IMR-90 (cell line): ENCODE results near the gene CES2. TPM values are rescaled to one million over a fixed set of nuclear protein-coding genes. Genes with fewer than 3 reads are reported as not detected.

Experiments used
- ATAC-seq: fragments of 200-7000 bp; cut with Tn5 transposase; 2 replicates; pipeline ENCODE4 v1.9.1; 2020; ENCODE audit warnings: low read depth, mild to moderate bottlenecking, moderate library complexity
- BruUV-seq: library from RNA; stranded (reverse); fragments of 400-500 nt; replicated peaks from 2 replicates; lab custom pipeline; 2021; lab: Mats Ljungman, UMichigan
- CTCF ChIA-PET: fragments of 300-600 bp; formaldehyde crosslinking; extraction: SDS; loops from one replicate; lab custom pipeline; 2021; ENCODE audit warnings: antibody characterized with exemption; lab: Yijun Ruan, JAX
- POLR2A ChIA-PET: fragments of 300-600 bp; sonication (Branson Sonifier 250); formaldehyde crosslinking; loops from one replicate; lab custom pipeline; 2022; ENCODE audit warnings: antibody characterized with exemption; ENCODE audit not compliant: unreplicated experiment; lab: Charles Lee
- DNase-seq: peaks from one replicate; pipeline ENCODE4 v3.0.0; 2013
- H2AFZ ChIP-seq: replicated peaks from 2 replicates; pipeline ENCODE3; 2013; ENCODE audit warnings: low read length, mild to moderate bottlenecking; ENCODE audit not compliant: poor library complexity
- H2AK5ac ChIP-seq: 2 replicates; pipeline ENCODE4 v1.6.1; 2013; ENCODE audit warnings: low read depth, low read length, inconsistent platforms
- H2AK9ac ChIP-seq: replicated peaks from 2 replicates; pipeline ENCODE3; 2013; ENCODE audit warnings: mild to moderate bottlenecking, low read depth, low read length, moderate library complexity; ENCODE audit not compliant: poor library complexity
- H2BK120ac ChIP-seq: 2 replicates; pipeline ENCODE4 v1.6.1; 2013; ENCODE audit warnings: low read depth, low read length, inconsistent platforms
- H2BK15ac ChIP-seq: 3 replicates; pipeline ENCODE4 v1.6.1; 2013; ENCODE audit warnings: low read depth, low read length, inconsistent platforms
- H2BK20ac ChIP-seq: 2 replicates; pipeline ENCODE4 v1.6.1; 2013; ENCODE audit warnings: low read depth, mild to moderate bottlenecking, inconsistent platforms, low read length, moderate library complexity
- H2BK5ac ChIP-seq: 2 replicates; pipeline ENCODE4 v1.6.1; 2013; ENCODE audit warnings: mild to moderate bottlenecking, low read depth, low read length, inconsistent platforms; ENCODE audit not compliant: poor library complexity, severe bottlenecking
- H3K14ac ChIP-seq: replicated peaks from 2 replicates; pipeline ENCODE4 v1.6.1; 2013; ENCODE audit warnings: low read depth, low read length, inconsistent platforms
- H3K18ac ChIP-seq: 2 replicates; pipeline ENCODE4 v1.6.1; 2013; ENCODE audit warnings: low read depth, low read length, control low read depth
- H3K23ac ChIP-seq: 2 replicates; pipeline ENCODE4 v1.6.1; 2013; ENCODE audit warnings: low read depth, low read length, inconsistent platforms
- H3K27ac ChIP-seq: 2 replicates; pipeline ENCODE4 v1.5.1; 2013; ENCODE audit warnings: mild to moderate bottlenecking, control low read depth, low read length; ENCODE audit not compliant: insufficient read depth
- H3K27me3 ChIP-seq: 2 replicates; pipeline ENCODE4 v1.6.1; 2013; ENCODE audit warnings: low read length; ENCODE audit not compliant: control insufficient read depth, insufficient read depth
- H3K36me3 ChIP-seq: 2 replicates; pipeline ENCODE4 v1.6.1; 2013; ENCODE audit warnings: low read length, mixed read lengths; ENCODE audit not compliant: control insufficient read depth, insufficient read depth
- H3K4ac ChIP-seq: 2 replicates; pipeline ENCODE4 v1.6.1; 2013; ENCODE audit warnings: low read depth, low read length, inconsistent platforms
- H3K4me1 ChIP-seq: 2 replicates; pipeline ENCODE4 v1.6.1; 2013; ENCODE audit warnings: low read length, mixed read lengths; ENCODE audit not compliant: control insufficient read depth, insufficient read depth
- H3K4me2 ChIP-seq: 2 replicates; pipeline ENCODE4 v1.6.1; 2013; ENCODE audit warnings: low read depth, mild to moderate bottlenecking, control low read depth, low read length, moderate library complexity
- H3K4me3 ChIP-seq: 2 replicates; pipeline ENCODE4 v1.5.1; 2013; ENCODE audit warnings: low read depth, mild to moderate bottlenecking, control low read depth, low read length, moderate library complexity; ENCODE audit not compliant: insufficient read depth
- H3K56ac ChIP-seq: 2 replicates; pipeline ENCODE4 v1.6.1; 2013; ENCODE audit warnings: low read length, inconsistent platforms; ENCODE audit not compliant: insufficient read depth; ENCODE audit errors: extremely low read depth
- H3K79me1 ChIP-seq, 2 experiments: 2 replicates each; pipeline ENCODE4 v1.6.1; 2013; ENCODE audit warnings: low read length in 2 of 2, inconsistent platforms in 1 of 2, low read depth in 1 of 2
- H3K9ac ChIP-seq: 2 replicates; pipeline ENCODE4 v1.6.1; 2013; ENCODE audit warnings: low read depth, low read length, control low read depth
- H3K9me1 ChIP-seq: 2 replicates; pipeline ENCODE4 v1.6.1; 2013; ENCODE audit warnings: low read length, inconsistent platforms; ENCODE audit not compliant: insufficient read depth
- H3K9me3 ChIP-seq: 2 replicates; pipeline ENCODE4 v1.6.1; 2013; ENCODE audit warnings: low read length; ENCODE audit not compliant: control insufficient read depth, insufficient read depth
- H4K20me1 ChIP-seq: 2 replicates; pipeline ENCODE4 v1.6.1; 2013; ENCODE audit warnings: low read length, inconsistent platforms; ENCODE audit not compliant: insufficient read depth
- H4K5ac ChIP-seq: 2 replicates; pipeline ENCODE4 v1.6.1; 2013; ENCODE audit warnings: mild to moderate bottlenecking, low read depth, low read length, control low read depth
- H4K8ac ChIP-seq, 2 experiments: 2 replicates each; pipeline ENCODE4 v1.6.1; 2013; ENCODE audit warnings: low read depth in 2 of 2, low read length in 2 of 2, control low read depth in 1 of 2, inconsistent platforms in 1 of 2
- H4K91ac ChIP-seq: 2 replicates; pipeline ENCODE4 v1.6.1; 2013; ENCODE audit warnings: low read depth, low read length, inconsistent platforms; ENCODE audit not compliant: insufficient read depth
- BHLHE40 ChIP-seq: fragments of 150-350 bp; IDR thresholded peaks from 2 replicates; pipeline ENCODE4 v1.6.1; 2016; ENCODE audit warnings: mild to moderate bottlenecking, low read depth, low read length
- CEBPB ChIP-seq: IDR thresholded peaks from 2 replicates; pipeline ENCODE4 v1.6.1; 2012; ENCODE audit warnings: low read depth, low read length, improper control_type of control experiment
- CHD1 ChIP-seq: IDR thresholded peaks from 2 replicates; pipeline ENCODE4 v1.6.1; 2012; ENCODE audit warnings: low read depth, low read length, improper control_type of control experiment
- CTCF ChIP-seq: conservative IDR thresholded peaks from 2 replicates; pipeline ENCODE4 v1.5.1; 2012; ENCODE audit warnings: mild to moderate bottlenecking, low read depth, low read length, improper control_type of control experiment
- ELK1 ChIP-seq: fragments of 150-350 bp; IDR thresholded peaks from 2 replicates; pipeline ENCODE4 v1.6.1; 2016; ENCODE audit warnings: low read depth, mild to moderate bottlenecking, low read length, moderate library complexity, borderline replicate concordance
- FOS ChIP-seq: fragments of 150-350 bp; IDR thresholded peaks from 2 replicates; pipeline ENCODE4 v1.6.1; 2016; ENCODE audit warnings: low read depth, low read length
- MAFK ChIP-seq: IDR thresholded peaks from 2 replicates; pipeline ENCODE4 v1.6.1; 2012; ENCODE audit warnings: low read depth, low read length, improper control_type of control experiment
- MAZ ChIP-seq: IDR thresholded peaks from 2 replicates; pipeline ENCODE4 v1.6.1; 2012; ENCODE audit warnings: low read depth, mild to moderate bottlenecking, low read length, improper control_type of control experiment, moderate library complexity, borderline replicate concordance
- MXI1 ChIP-seq: IDR thresholded peaks from 2 replicates; pipeline ENCODE4 v1.6.1; 2012; ENCODE audit warnings: low read depth, mild to moderate bottlenecking, low read length, moderate library complexity, borderline replicate concordance
- NFE2L2 ChIP-seq: fragments of 150-350 bp; IDR thresholded peaks from 2 replicates; pipeline ENCODE4 v1.6.1; 2016; ENCODE audit warnings: low read depth, mild to moderate bottlenecking, low read length
- POLR2A ChIP-seq: IDR thresholded peaks from 2 replicates; pipeline ENCODE4 v1.6.1; 2012; ENCODE audit warnings: mild to moderate bottlenecking, low read depth, low read length
- RAD21 ChIP-seq: IDR thresholded peaks from 2 replicates; pipeline ENCODE4 v1.6.1; 2012; ENCODE audit warnings: low read length, improper control_type of control experiment
- RCOR1 ChIP-seq: IDR thresholded peaks from 2 replicates; pipeline ENCODE4 v1.6.1; 2012; ENCODE audit warnings: mild to moderate bottlenecking, low read length, improper control_type of control experiment; ENCODE audit not compliant: insufficient replicate concordance
- RFX5 ChIP-seq: IDR thresholded peaks from 2 replicates; pipeline ENCODE4 v1.8.0; 2012; ENCODE audit warnings: low read depth, mild to moderate bottlenecking, low read length, moderate library complexity
- SMC3 ChIP-seq: fragments of 150-350 bp; IDR thresholded peaks from 2 replicates; pipeline ENCODE4 v1.6.1; 2016; ENCODE audit warnings: low read depth, mild to moderate bottlenecking, antibody characterized with exemption, low read length, moderate library complexity
- USF2 ChIP-seq: fragments of 150-350 bp; IDR thresholded peaks from 2 replicates; pipeline ENCODE4 v1.6.1; 2017; ENCODE audit warnings: mild to moderate bottlenecking, antibody characterized with exemption, low read length, low read depth
- WGBS, 2 experiments: methylation state at CpG; one replicate each; pipeline versions ENCODE4 v1.1.5 to v1.1.7; 2013; ENCODE audit warnings: missing lambda C conversion rate in 2 of 2; ENCODE audit not compliant: insufficient read length in 1 of 2; ENCODE audit errors: extremely low coverage in 2 of 2; 5-methylcytosine and 5-hydroxymethylcytosine counted together
- dilution Hi-C: fragments of 300-500 bp; cut with HindIII; formaldehyde crosslinking; loops from one replicate; pipeline ENCODE4 v1.14.3; 2018; ENCODE audit warnings: low sequenced_read_pairs; ENCODE audit not compliant: unreplicated experiment
- in situ Hi-C: fragments of 300-500 bp; cut with MboI; formaldehyde crosslinking; loops from 3 replicates; pipeline ENCODE4 v1.14.3; 2019; ENCODE audit warnings: low sequenced_read_pairs, inconsistent platforms, mixed read lengths
- intact Hi-C: fragments of 100-400 bp; cut with micrococcal nuclease; formaldehyde crosslinking; loops from 2 replicates; pipeline ENCODE4 v1.10.0; 2022
- polyA plus RNA-seq, 3 experiments: library from polyadenylated mRNA; depleted of rRNA; stranded (reverse); fragments of >200 nt; gene quantifications; 2 replicates each; pipeline ENCODE4 v1.2.3, GENCODE V29; 2012; ENCODE audit warnings: low replicate concordance in 1 of 3
- total RNA-seq: library from RNA; depleted of rRNA; stranded (reverse); fragments of >200 nt; gene quantifications from 2 replicates; pipeline ENCODE4 v1.2.3, GENCODE V29; 2012

The CES2 gene
- total and polyA plus RNA-seq, 2 of the 4 experiments (the other 2 are of a cell fraction) = 15.1 to 23.2 TPM

- in situ Hi-C loops (no loop called here), intact Hi-C loops (no loop called here), dilution Hi-C loops (no loop called here)
- Histone ChIP-seq H3K36me3 (no peaks in the 10 kb centered on the region), H3K79me1 (no peaks in the 10 kb centered on the region), H4K91ac (no peak overlapping the region), H3K18ac (no peak overlapping the region), H3K56ac (no peak overlapping the region), H3K4me1 (no peaks in the 10 kb centered on the region), H3K9me3 (no peaks in the 10 kb centered on the region), H3K4me2 (no peak overlapping the region), H4K20me1 (no peaks in the 10 kb centered on the region), H4K5ac (no peak overlapping the region), H3K14ac (no peak overlapping the region), H2AK5ac (no peak overlapping the region), H2BK15ac (no peak overlapping the region), H3K23ac (no peak overlapping the region), H2AK9ac (no peak overlapping the region), H2AFZ (no peak overlapping the region), H4K8ac (no peak overlapping the region), H3K4me3 (no peak overlapping the region), H3K4ac (no peak overlapping the region), H3K27ac (no peak overlapping the region), H3K9me1 (no peaks in the 10 kb centered on the region), H3K9ac (no peak overlapping the region), H3K27me3 (peaks cover 44% of the 10 kb centered on the region), H2BK120ac (no peak overlapping the region), H2BK20ac (no peak overlapping the region), H2BK5ac (no peak overlapping the region)
- ChIA-PET POLR2A (no interaction called here), CTCF (no interaction called here)
- TF ChIP-seq FOS (no peak), BHLHE40 (no peak), MXI1 (no peak), CHD1 (no peak), MAFK (no peak), NFE2L2 (no peak), CTCF (no peak), USF2 (no peak), RCOR1 (no peak), ELK1 (no peak), MAZ (no peak), SMC3 (no peak), POLR2A (no peak), CEBPB (no peak), RFX5 (no peak), RAD21 (no peak)
- BruUV-seq = no TSS peak
- no peak for DNase-seq
- WGBS, 2 experiments = no CpG with 5 or more reads among the region's 7 CpGs
- ATAC-seq = no peak
Observed at GRCh38 chr16:66915041-66915440, 20.3 kb upstream of the CES2 start.
